Measurements from ENCODE around the gene CAMK2B.

GRCh38 chr7:44216019-44216418, 109.4 kb downstream of the CAMK2B start:
- TF ChIP-seq CTCF (CRISPR knock-in tag; IDR thresholded peaks at IDR 0.05) (no peak), ZSCAN12 (CRISPR knock-in tag; IDR thresholded peaks at IDR 0.05) (no peak), TCF7 (IDR thresholded peaks at IDR 0.05; ENCODE audit: low read depth) (no peak), CREB3 (CRISPR knock-in tag; IDR thresholded peaks at IDR 0.05) (no peak), RARA (CRISPR knock-in tag; IDR thresholded peaks at IDR 0.05) (no peak)
